WI38 (cell line): Measurements from ENCODE around the gene GPR149.

Experiments used
- H3K4me3 ChIP-seq: 2 replicates; pipeline ENCODE4 v1.5.1; 2011; ENCODE audit warnings: low read depth, mild to moderate bottlenecking, control low read depth, low read length
- TF ChIP-seq, protein P1 (sequence below): IDR thresholded peaks from 2 replicates; pipeline ENCODE4 v1.5.1; 2012; ENCODE audit warnings: low read depth, mild to moderate bottlenecking, control low read depth, low read length

Gene GPR149

GRCh38 chr3:154316974-154317767 is 112.8 kb downstream of the GPR149 start:
- TF ChIP-seq, protein P1, sequence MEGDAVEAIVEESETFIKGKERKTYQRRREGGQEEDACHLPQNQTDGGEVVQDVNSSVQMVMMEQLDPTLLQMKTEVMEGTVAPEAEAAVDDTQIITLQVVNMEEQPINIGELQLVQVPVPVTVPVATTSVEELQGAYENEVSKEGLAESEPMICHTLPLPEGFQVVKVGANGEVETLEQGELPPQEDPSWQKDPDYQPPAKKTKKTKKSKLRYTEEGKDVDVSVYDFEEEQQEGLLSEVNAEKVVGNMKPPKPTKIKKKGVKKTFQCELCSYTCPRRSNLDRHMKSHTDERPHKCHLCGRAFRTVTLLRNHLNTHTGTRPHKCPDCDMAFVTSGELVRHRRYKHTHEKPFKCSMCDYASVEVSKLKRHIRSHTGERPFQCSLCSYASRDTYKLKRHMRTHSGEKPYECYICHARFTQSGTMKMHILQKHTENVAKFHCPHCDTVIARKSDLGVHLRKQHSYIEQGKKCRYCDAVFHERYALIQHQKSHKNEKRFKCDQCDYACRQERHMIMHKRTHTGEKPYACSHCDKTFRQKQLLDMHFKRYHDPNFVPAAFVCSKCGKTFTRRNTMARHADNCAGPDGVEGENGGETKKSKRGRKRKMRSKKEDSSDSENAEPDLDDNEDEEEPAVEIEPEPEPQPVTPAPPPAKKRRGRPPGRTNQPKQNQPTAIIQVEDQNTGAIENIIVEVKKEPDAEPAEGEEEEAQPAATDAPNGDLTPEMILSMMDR: no peak
- H3K4me3 ChIP-seq: no peak overlapping the region

GRCh38 chr3:154314152-154314551 is 115.8 kb downstream of the GPR149 start:
- TF ChIP-seq, protein P1: no peak
- no peak overlapping the region for H3K4me3 ChIP-seq

- TF ChIP-seq, protein P1: no peak
- no peak overlapping the region for H3K4me3 ChIP-seq
These were observed 119.2 kb downstream of the GPR149 start for GRCh38 chr3:154310840-154311239.

- TF ChIP-seq, protein P1: no peak
- H3K4me3 ChIP-seq: no peak overlapping the region
These were observed 122.6 kb downstream of the GPR149 start for GRCh38 chr3:154307363-154307762.

DNA sequence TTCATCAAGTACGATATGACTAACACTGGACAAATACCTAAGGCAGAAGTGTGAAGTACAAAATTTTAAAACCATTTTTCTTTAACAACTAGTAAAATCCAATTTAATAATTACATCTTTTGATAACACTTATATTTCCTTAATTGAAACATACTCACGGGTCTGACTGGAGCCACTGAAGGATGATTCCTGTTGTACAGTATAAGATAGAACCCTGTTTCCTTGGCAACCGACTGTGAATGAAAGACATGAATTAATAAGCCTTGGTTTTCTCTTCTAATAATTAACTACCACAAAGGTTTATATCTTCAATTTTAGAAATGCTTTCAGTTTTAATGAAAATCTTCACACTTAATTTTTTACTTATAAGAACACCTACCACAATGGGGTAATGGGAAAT is 125.1 kb downstream of the GPR149 start:
- no peak overlapping the region for H3K4me3 ChIP-seq
- TF ChIP-seq, protein P1: no peak

GRCh38 chr3:154304116-154304786 is 125.7 kb downstream of the GPR149 start:
- no peak overlapping the region for H3K4me3 ChIP-seq
- TF ChIP-seq, protein P1: no peak

GRCh38 chr3:154301561-154301960 is 128.4 kb downstream of the GPR149 start:
- no peak overlapping the region for H3K4me3 ChIP-seq
- TF ChIP-seq, protein P1: no peak
